Osteocyte (in vitro differentiated cells): ENCODE data around the gene IFNA21. TPM values are rescaled to one million over a fixed set of nuclear protein-coding genes. Genes with fewer than 3 reads are reported as not detected.
A peak's percentile ranks its signal among the peaks of the same experiment; 100 is the strongest.
"Not testable (repeated sequence)": the region's sequence is repeated elsewhere in the genome, so short reads cannot be mapped to it uniquely, and the experiment has no call there.

Experiments used
- DNase-seq: peaks from one replicate; pipeline ENCODE4 v3.0.0; 2021; ENCODE audit warnings: mixed read lengths; ENCODE audit not compliant: unreplicated experiment; ENCODE audit errors: extremely low spot score
- H3K27ac Mint-ChIP-seq: one replicate; pipeline ENCODE4 v1.8.0; 2021; ENCODE audit warnings: mild to moderate bottlenecking, mixed read lengths; ENCODE audit not compliant: unreplicated experiment
- H3K27me3 Mint-ChIP-seq: one replicate; pipeline ENCODE4 v1.8.0; 2021; ENCODE audit warnings: mixed read lengths; ENCODE audit not compliant: unreplicated experiment
- H3K36me3 Mint-ChIP-seq: one replicate; pipeline ENCODE4 v1.8.0; 2021; ENCODE audit warnings: mixed read lengths; ENCODE audit not compliant: unreplicated experiment
- H3K4me1 Mint-ChIP-seq: one replicate; pipeline ENCODE4 v1.8.0; 2021; ENCODE audit warnings: mixed read lengths; ENCODE audit not compliant: unreplicated experiment
- H3K4me3 Mint-ChIP-seq: one replicate; pipeline ENCODE4 v1.8.0; 2021; ENCODE audit warnings: mild to moderate bottlenecking, moderate library complexity, mixed read lengths; ENCODE audit not compliant: unreplicated experiment
- H3K9me3 Mint-ChIP-seq: one replicate; pipeline ENCODE4 v1.8.0; 2021; ENCODE audit warnings: mixed read lengths; ENCODE audit not compliant: unreplicated experiment
- total RNA-seq: library from RNA; stranded (reverse); gene quantifications from 2 replicates; pipeline ENCODE4 v1.2.1, GENCODE V29; 2021
- TF ChIP-seq, protein P1 (sequence below): fragments of 200-600 bp; sonication (generic); IDR thresholded peaks from 2 replicates; pipeline ENCODE4 v1.5.0; 2021; ENCODE audit warnings: antibody characterized with exemption, mild to moderate bottlenecking, moderate library complexity

The IFNA21 gene
- total RNA-seq, 1 donor from 2014 or later = not detected

DNA sequence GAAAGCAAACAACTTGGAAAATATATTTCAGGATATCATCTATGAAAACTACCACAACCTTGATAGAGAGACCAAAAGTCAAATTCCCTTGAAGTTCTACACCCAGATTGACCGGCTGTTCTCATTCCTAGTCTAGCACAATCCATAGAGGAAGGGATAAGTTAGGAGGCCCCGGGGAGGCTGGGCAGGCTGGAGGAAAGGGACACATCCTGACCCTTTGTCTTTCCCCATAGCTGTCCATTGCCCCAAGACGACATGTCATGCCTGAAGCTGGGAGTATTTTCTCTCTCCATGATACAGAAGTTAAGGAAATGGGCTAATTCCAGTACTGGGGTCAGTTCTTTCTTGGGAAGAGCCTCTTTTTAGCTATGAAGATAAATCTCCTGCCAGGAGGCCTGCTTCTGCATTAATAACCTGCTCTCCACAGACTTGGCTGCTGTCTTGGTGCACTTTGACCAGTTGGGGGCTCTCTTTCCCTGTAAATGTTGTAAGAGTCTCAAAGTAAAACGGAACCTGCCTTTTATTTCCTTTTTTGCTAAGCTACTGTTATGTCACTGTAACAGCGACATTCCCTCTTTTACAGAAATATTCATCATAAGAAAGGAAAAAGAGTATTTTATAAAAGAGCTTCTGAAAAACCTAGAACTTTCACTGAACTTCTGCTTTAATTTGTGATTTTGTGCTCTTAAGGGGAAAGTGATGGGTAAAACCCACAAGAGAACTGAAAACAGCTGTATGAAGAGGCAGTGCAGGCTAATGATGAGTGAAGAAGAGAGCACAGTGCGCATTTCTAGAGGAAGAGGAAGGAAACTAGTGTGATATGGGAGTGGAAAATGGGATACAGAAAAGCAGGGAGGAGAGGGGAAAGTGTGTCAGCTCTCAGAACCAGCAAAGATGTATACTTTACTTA is 28.7 kb upstream of the IFNA21 start:
- H3K27ac Mint-ChIP-seq, H3K4me3 Mint-ChIP-seq, H3K36me3 Mint-ChIP-seq, DNase-seq, H3K4me1 Mint-ChIP-seq, H3K9me3 Mint-ChIP-seq: not testable (repeated sequence)
- TF ChIP-seq, protein P1, sequence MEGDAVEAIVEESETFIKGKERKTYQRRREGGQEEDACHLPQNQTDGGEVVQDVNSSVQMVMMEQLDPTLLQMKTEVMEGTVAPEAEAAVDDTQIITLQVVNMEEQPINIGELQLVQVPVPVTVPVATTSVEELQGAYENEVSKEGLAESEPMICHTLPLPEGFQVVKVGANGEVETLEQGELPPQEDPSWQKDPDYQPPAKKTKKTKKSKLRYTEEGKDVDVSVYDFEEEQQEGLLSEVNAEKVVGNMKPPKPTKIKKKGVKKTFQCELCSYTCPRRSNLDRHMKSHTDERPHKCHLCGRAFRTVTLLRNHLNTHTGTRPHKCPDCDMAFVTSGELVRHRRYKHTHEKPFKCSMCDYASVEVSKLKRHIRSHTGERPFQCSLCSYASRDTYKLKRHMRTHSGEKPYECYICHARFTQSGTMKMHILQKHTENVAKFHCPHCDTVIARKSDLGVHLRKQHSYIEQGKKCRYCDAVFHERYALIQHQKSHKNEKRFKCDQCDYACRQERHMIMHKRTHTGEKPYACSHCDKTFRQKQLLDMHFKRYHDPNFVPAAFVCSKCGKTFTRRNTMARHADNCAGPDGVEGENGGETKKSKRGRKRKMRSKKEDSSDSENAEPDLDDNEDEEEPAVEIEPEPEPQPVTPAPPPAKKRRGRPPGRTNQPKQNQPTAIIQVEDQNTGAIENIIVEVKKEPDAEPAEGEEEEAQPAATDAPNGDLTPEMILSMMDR = peak; percentile 60
- peaks cover 30% of the 10 kb centered on the region for H3K27me3 Mint-ChIP-seq

DNA sequence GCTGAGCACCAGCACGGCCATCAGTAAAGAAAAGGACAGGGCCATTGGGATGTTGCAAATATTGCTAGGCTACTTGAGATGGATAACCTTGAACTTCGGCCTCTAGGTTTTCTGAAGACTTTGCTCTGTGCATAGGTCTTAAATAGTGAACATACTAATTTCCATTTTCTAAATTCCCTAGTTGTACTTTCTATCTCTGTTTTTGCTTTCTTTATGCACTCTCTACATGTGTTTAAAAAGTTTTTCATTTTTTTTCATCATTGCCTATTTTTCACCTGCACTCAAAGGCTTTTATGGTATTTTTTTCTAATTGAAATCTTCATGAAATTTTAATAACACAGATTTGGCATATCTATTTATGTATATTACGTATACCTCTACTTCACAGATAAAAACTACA is 21.0 kb upstream of the IFNA21 start, which contains the start of gene IFNA4:
Gene IFNA4 (minus strand): TSS at position 101 of the 400 bp plus-strand sequence. CDS start 56 bp downstream, at position 45.
- not testable (repeated sequence) for H3K36me3 Mint-ChIP-seq, H3K27ac Mint-ChIP-seq, H3K4me3 Mint-ChIP-seq, H3K4me1 Mint-ChIP-seq, H3K9me3 Mint-ChIP-seq, DNase-seq
- peaks cover 35% of the 10 kb centered on the region for H3K27me3 Mint-ChIP-seq

DNA sequence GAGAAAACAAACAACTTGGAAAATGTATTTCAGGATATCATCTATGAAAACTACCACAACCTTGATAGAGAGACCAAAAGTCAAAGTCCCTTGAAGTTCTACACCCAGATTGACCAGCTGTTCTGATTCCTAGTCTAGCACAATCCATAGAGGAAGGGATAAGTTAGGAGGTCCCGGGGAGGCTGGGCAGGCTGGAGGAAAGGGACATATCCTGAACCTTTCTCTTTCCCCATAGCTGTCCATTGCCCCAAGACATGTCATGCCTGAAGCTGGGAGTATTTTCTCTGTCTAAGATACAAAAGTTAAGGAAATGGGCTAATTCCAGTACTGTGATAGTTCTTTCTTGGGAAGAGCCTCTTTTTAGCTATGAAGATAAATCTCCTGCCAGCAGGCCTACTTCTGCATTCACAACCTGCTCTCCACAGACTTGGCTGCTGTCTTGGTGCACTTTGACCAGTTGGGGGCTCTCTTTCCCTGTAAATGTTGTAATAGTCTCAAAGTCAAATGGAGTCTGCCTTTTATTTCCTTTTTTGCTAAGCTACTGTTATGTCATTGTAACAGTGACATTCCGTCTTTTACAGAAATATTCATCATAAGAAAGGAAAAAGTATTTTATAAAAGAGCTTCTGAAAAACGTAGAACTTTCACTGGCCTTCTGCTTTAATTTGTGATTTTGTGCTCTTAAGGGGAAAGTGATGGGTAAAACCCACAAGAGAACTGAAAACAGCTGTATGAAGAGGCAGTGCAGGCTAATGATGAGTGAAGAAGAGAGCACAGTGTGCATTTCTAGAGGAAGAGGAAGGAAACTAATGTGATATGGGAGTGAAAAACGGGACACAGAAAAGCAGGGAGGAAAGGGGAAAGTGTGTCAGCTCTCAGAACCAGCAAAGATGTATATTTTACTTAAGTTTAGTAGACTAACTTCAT is 16.6 kb upstream of the IFNA21 start:
- DNase-seq, H3K27ac Mint-ChIP-seq, H3K9me3 Mint-ChIP-seq, H3K4me3 Mint-ChIP-seq, H3K36me3 Mint-ChIP-seq, H3K4me1 Mint-ChIP-seq: not testable (repeated sequence)
- H3K27me3 Mint-ChIP-seq = peaks cover 24% of the 10 kb centered on the region
- TF ChIP-seq, protein P1 = peak; percentile 35

DNA sequence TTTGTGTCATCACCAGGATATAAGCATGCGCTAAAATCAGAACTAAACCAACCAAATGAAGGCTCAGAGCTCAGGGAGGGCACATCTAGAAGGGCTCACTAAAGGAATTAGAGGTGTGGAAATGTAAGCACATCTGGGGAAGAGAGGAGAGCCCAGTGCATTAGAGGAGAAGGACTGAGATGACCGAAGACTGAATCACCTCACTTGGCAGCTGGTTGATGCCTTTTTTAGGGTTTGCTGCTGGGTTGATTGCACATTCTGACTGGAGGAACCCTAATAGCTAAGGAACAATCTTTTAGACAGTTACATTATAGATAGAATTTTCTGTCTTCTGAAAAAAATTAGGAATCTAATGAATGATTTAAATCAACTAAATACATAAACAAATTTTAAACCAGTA is 8.2 kb upstream of the IFNA21 start:
- Mint-ChIP-seq H3K36me3 (no peaks in the 10 kb centered on the region), H3K4me1 (no peaks in the 10 kb centered on the region), H3K27ac (no peak overlapping the region), H3K9me3 (no peaks in the 10 kb centered on the region), H3K27me3 (peaks cover 53% of the 10 kb centered on the region), H3K4me3 (no peak overlapping the region)
- DNase-seq = no peak
- TF ChIP-seq, protein P1 = no peak

DNA sequence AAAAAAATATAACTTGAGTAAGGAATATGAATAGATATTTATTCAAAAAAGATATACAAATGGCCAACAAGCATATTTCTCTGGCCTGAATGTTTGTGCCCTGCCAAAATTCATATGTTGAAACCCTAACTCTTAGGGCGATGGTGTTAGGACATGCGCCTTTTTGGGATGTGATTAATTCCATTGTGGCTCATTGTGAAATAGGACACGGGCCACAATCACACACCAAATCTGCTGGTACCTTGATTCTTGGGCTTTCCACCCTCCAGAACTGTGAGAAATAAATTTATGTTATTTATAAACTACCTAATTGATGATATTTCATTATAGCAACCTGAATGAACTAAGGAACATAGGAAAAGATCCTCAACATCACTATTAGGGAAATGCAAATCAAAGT is 5.7 kb upstream of the IFNA21 start:
- H3K36me3 Mint-ChIP-seq = no peaks in the 10 kb centered on the region
- no peaks in the 10 kb centered on the region for H3K4me1 Mint-ChIP-seq
- peaks cover 70% of the 10 kb centered on the region for H3K27me3 Mint-ChIP-seq
- no peaks in the 10 kb centered on the region for H3K9me3 Mint-ChIP-seq
- TF ChIP-seq, protein P1 = no peak
- H3K4me3 Mint-ChIP-seq = no peak overlapping the region
- no peak overlapping the region for H3K27ac Mint-ChIP-seq
- DNase-seq = no peak
